Lower leg skin (tissue), 3 donors: ENCODE measurements around the gene DTL.

ENCODE experiments used
- POLR2A ChIP-seq, 2 donors: fragments of 450-650 bp; IDR thresholded peaks; one replicate each; pipeline ENCODE4 v1.6.1; 2016 to 2017; ENCODE audit warnings: antibody characterized with exemption in 2 of 2, mild to moderate bottlenecking in 1 of 2, moderate library complexity in 1 of 2
- TF ChIP-seq, protein P1 (sequence below), 3 donors: fragments of 450-650 bp; IDR thresholded peaks; one replicate each; pipeline ENCODE4 v1.5.1; 2016; ENCODE audit warnings: antibody characterized with exemption in 3 of 3, mild to moderate bottlenecking in 3 of 3, moderate library complexity in 2 of 3

DNA sequence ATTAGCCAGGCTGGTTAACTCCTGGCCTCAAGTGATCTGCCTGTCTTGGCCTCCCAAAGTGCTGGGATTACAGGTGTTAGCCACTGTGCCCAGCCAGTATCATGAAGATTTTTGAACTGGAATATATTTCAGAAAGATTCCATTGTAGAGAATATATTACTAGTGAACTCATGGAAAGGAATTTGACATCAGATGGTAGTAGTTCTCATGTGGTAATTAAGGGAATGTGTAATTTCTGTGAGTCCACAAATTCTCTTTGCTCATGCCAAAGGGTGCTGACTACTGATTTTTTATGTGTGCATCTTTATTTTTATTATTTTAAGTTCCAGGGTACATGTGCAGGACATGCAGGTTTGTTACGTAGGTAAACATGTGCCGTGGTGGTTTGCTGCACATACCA is 10.4 kb downstream of the DTL start:
- TF ChIP-seq, protein P1, sequence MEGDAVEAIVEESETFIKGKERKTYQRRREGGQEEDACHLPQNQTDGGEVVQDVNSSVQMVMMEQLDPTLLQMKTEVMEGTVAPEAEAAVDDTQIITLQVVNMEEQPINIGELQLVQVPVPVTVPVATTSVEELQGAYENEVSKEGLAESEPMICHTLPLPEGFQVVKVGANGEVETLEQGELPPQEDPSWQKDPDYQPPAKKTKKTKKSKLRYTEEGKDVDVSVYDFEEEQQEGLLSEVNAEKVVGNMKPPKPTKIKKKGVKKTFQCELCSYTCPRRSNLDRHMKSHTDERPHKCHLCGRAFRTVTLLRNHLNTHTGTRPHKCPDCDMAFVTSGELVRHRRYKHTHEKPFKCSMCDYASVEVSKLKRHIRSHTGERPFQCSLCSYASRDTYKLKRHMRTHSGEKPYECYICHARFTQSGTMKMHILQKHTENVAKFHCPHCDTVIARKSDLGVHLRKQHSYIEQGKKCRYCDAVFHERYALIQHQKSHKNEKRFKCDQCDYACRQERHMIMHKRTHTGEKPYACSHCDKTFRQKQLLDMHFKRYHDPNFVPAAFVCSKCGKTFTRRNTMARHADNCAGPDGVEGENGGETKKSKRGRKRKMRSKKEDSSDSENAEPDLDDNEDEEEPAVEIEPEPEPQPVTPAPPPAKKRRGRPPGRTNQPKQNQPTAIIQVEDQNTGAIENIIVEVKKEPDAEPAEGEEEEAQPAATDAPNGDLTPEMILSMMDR (IDR thresholded peaks at IDR 0.05) = no peak
- TF ChIP-seq POLR2A (IDR thresholded peaks at IDR 0.05) = no peak
